GM12874 (cell line): ENCODE results near the gene KCNQ5.
A peak's percentile ranks its signal among the peaks of the same experiment; 100 is the strongest.

ENCODE experiments used
- TF ChIP-seq, protein P1 (sequence below): IDR thresholded peaks from 2 replicates; pipeline ENCODE4 v1.5.1; 2011; ENCODE audit warnings: low read depth, mild to moderate bottlenecking, control low read depth, low read length, moderate library complexity; ENCODE audit not compliant: insufficient read depth

Gene KCNQ5

DNA sequence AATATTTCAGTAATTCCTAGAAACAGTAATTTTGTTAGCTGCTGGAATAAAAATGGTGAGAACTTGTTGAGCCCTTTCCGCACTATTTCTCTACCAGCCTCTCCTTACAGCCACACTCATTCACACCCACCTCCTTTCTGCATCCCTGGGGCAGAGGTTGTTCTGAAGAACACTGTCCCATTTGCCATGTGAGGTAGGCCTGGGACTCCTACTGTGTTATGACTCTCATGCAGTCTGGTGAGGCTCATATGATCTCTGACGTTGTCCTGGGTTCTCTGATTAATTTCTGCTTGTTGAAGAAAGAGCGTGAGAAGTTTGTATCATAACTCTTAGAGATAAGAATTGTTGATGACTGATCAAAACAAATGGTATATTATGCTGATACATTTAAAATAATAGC, 4.1 kb upstream of the KCNQ5 start:
- TF ChIP-seq, protein P1, sequence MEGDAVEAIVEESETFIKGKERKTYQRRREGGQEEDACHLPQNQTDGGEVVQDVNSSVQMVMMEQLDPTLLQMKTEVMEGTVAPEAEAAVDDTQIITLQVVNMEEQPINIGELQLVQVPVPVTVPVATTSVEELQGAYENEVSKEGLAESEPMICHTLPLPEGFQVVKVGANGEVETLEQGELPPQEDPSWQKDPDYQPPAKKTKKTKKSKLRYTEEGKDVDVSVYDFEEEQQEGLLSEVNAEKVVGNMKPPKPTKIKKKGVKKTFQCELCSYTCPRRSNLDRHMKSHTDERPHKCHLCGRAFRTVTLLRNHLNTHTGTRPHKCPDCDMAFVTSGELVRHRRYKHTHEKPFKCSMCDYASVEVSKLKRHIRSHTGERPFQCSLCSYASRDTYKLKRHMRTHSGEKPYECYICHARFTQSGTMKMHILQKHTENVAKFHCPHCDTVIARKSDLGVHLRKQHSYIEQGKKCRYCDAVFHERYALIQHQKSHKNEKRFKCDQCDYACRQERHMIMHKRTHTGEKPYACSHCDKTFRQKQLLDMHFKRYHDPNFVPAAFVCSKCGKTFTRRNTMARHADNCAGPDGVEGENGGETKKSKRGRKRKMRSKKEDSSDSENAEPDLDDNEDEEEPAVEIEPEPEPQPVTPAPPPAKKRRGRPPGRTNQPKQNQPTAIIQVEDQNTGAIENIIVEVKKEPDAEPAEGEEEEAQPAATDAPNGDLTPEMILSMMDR: no peak

DNA sequence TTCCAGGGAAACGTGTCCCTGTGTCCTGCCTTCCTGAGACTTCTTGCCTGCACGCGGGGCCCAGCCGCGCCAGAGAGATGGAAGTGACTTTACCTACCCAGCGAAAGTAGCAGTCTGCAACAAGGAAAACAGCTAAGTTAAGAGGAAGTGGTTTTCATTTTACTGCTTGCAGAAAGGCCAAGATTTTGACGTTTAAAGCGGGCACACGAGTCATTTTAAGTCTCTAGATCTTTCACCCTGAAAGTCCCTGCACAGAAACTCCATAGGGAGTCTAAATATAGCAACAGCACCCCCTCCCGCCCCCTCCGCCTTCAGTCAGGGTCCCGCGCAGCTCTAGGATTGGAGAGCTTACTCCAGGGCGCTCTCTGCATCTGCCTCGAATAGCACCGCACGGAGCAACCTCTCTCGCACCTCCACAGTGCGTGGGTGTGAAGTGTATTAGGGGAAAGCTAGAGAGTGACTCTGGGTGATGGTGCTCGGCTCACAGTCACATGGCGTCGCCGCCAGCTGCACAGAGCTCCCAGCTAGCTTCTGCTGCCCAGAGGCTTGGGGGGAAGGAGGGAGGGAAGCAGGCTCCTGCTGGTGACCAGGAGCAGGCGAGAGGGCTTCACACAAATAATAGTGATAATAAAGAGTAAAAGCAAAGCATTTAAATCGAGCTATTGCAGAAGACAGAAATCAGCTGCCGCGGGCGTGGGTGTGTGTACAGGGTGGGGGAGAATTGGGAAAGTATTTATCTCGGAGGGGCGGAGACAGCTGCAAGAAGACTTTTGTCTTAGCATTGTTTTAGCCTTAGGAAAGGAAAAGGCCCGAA, 1.8 kb upstream of the KCNQ5 start:
- TF ChIP-seq, protein P1: no peak

GRCh38 chr6:72620871-72621290, 983 bp upstream of the KCNQ5 start:
- TF ChIP-seq, protein P1: no peak

DNA sequence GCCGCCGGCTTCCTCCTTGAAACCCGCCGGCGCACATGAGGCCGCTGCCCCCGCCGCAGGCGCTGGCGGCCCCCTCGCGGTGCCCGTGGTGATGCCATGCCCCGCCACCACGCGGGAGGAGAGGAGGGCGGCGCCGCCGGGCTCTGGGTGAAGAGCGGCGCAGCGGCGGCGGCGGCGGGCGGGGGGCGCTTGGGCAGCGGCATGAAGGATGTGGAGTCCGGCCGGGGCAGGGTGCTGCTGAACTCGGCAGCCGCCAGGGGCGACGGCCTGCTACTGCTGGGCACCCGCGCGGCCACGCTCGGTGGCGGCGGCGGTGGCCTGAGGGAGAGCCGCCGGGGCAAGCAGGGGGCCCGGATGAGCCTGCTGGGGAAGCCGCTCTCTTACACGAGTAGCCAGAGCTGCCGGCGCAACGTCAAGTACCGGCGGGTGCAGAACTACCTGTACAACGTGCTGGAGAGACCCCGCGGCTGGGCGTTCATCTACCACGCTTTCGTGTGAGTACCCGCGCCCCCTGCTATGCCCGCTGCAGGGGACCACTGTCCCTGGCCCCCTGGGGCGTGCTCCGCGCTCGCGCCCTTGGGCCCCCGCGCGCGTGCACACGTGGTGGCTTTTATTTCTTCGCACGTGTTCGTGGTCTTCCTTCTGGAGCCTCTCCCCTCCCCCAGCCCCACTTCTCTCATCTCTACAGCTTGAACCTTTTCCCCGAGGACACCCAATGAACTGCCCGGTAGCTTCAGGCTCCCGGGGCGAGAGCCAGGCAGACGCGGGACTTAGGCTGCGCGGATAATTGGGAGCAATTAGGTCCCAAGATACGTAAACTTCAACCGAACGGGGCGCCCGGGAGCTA, 453 bp downstream of the KCNQ5 start:
- TF ChIP-seq, protein P1: peak; percentile 17; the same call in 1 of the 2 replicates

DNA sequence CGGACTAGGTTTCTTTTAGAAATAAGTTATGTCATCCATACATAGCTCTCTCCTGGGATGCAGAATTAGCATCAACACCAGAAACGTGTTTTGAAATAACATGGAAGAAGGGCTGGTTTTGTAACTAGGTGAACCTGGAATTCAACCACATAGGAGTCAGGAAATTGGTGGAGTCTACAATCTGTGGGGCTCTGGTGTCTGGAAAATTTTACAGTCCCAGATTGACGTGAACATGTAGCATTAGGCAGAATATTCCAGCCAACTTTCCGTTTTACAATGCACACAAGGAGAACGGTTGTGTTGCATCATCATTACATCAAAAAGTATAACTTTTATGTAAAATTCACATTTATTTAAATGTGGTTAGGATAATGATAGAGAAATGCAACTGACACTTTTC, 1.9 kb downstream of the KCNQ5 start:
- TF ChIP-seq, protein P1: no peak

GRCh38 chr6:72624557-72625160, 2.8 kb downstream of the KCNQ5 start:
- TF ChIP-seq, protein P1: peak; percentile 51

GRCh38 chr6:72626126-72626525, 4.3 kb downstream of the KCNQ5 start:
- TF ChIP-seq, protein P1: no peak
